B cell (primary cell): ENCODE measurements around the gene LIPJ.

ENCODE experiments used
- EZH2 ChIP-seq: IDR thresholded peaks from 2 replicates; pipeline ENCODE4 v1.6.1; 2012; ENCODE audit warnings: borderline replicate concordance, low read depth, mild to moderate bottlenecking, moderate library complexity, low read length; ENCODE audit not compliant: insufficient read depth, poor library complexity, severe bottlenecking
- TF ChIP-seq, protein P1 (sequence below): fragments of 200-600 bp; IDR thresholded peaks from one replicate; pipeline ENCODE4 v1.8.0; 2022; ENCODE audit warnings: antibody characterized with exemption, mild to moderate bottlenecking

DNA sequence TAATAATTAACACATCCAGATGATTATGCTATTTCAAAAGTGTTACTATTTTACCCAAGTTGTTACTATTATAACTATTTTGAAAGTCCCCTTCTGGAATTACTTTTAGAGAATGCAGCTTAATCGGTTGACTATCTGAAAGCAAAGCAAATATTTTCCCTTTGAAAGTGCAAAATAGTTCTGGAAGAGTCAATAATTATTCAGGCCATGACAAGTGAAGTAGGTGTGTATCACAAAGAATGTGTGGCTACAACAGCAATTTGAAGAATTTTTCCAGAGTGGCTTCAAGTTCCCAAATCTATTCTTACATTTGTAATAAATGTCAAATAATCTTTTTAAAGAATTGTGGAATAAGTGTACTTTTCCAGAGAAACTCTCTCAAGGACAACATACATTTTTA is 46.2 kb upstream of the LIPJ start:
- TF ChIP-seq, protein P1, sequence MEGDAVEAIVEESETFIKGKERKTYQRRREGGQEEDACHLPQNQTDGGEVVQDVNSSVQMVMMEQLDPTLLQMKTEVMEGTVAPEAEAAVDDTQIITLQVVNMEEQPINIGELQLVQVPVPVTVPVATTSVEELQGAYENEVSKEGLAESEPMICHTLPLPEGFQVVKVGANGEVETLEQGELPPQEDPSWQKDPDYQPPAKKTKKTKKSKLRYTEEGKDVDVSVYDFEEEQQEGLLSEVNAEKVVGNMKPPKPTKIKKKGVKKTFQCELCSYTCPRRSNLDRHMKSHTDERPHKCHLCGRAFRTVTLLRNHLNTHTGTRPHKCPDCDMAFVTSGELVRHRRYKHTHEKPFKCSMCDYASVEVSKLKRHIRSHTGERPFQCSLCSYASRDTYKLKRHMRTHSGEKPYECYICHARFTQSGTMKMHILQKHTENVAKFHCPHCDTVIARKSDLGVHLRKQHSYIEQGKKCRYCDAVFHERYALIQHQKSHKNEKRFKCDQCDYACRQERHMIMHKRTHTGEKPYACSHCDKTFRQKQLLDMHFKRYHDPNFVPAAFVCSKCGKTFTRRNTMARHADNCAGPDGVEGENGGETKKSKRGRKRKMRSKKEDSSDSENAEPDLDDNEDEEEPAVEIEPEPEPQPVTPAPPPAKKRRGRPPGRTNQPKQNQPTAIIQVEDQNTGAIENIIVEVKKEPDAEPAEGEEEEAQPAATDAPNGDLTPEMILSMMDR: no peak
- TF ChIP-seq EZH2: no peak
